DND-41 (cell line): ENCODE results near the gene MRPS23.

Source experiments
- ATAC-seq: fragments of 200-7000 bp; cut with Tn5 transposase; 3 replicates; pipeline ENCODE4 v1.9.1; 2021; ENCODE audit warnings: low read depth; ENCODE audit not compliant: insufficient read depth
- DNase-seq: peaks from one replicate; pipeline ENCODE4 v3.0.0-alpha.2; 2020
- H2AFZ ChIP-seq: 2 replicates; pipeline ENCODE4 v1.6.0; 2012; ENCODE audit warnings: low read depth, low read length
- H3K27ac ChIP-seq: 2 replicates; pipeline ENCODE4 v1.5.1; 2012; ENCODE audit warnings: low read length, inconsistent platforms
- H3K27me3 ChIP-seq: fragments of 200-600 bp; sonication (generic); 2 replicates; pipeline ENCODE4 v1.6.0; 2012; ENCODE audit warnings: low read length, mild to moderate bottlenecking, inconsistent platforms; ENCODE audit not compliant: insufficient read depth, poor library complexity
- H3K36me3 ChIP-seq: 2 replicates; pipeline ENCODE4 v1.5.1; 2012; ENCODE audit warnings: low read length, inconsistent platforms; ENCODE audit not compliant: insufficient read depth
- H3K4me1 ChIP-seq: 2 replicates; pipeline ENCODE4 v1.5.1; 2012; ENCODE audit warnings: mild to moderate bottlenecking, low read length; ENCODE audit not compliant: insufficient read depth
- H3K4me2 ChIP-seq: 2 replicates; pipeline ENCODE4 v1.6.0; 2012; ENCODE audit warnings: mild to moderate bottlenecking, moderate library complexity, low read length, inconsistent platforms; ENCODE audit not compliant: insufficient read depth
- H3K4me3 ChIP-seq, 2 experiments: fragments of 200-600 bp in 1 of 2; shearing (Covaris generic) in 1 of 2; 2 replicates each; pipeline ENCODE4 v1.5.1; 2012 to 2016; ENCODE audit warnings: inconsistent platforms in 2 of 2, low read length in 2 of 2, mild to moderate bottlenecking in 2 of 2, low read depth in 1 of 2, moderate library complexity in 1 of 2
- H3K79me2 ChIP-seq: 2 replicates; pipeline ENCODE4 v1.6.0; 2012; ENCODE audit warnings: low read length, inconsistent platforms; ENCODE audit not compliant: insufficient read depth
- H3K9ac ChIP-seq: 2 replicates; pipeline ENCODE4 v1.6.0; 2012; ENCODE audit warnings: low read depth, mild to moderate bottlenecking, inconsistent platforms, low read length, moderate library complexity
- H3K9me3 ChIP-seq: 2 replicates; pipeline ENCODE4 v1.5.1; 2012; ENCODE audit warnings: low read length, moderate library complexity, mild to moderate bottlenecking, inconsistent platforms; ENCODE audit not compliant: insufficient read depth, severe bottlenecking
- H4K20me1 ChIP-seq: 2 replicates; pipeline ENCODE4 v1.6.0; 2012; ENCODE audit warnings: low read length; ENCODE audit not compliant: insufficient read depth
- EZH2 ChIP-seq: IDR thresholded peaks from 3 replicates; pipeline ENCODE4 v1.6.1; 2012; ENCODE audit warnings: borderline replicate concordance, low read depth, mild to moderate bottlenecking, moderate library complexity, low read length, inconsistent platforms; ENCODE audit not compliant: severe bottlenecking
- TF ChIP-seq, protein P1 (sequence below): IDR thresholded peaks from 2 replicates; pipeline ENCODE4 v1.5.1; 2012; ENCODE audit warnings: borderline replicate concordance, low read length, moderate library complexity, mild to moderate bottlenecking; ENCODE audit not compliant: poor library complexity, severe bottlenecking; ENCODE audit errors: extremely low read depth

The MRPS23 gene

DNA sequence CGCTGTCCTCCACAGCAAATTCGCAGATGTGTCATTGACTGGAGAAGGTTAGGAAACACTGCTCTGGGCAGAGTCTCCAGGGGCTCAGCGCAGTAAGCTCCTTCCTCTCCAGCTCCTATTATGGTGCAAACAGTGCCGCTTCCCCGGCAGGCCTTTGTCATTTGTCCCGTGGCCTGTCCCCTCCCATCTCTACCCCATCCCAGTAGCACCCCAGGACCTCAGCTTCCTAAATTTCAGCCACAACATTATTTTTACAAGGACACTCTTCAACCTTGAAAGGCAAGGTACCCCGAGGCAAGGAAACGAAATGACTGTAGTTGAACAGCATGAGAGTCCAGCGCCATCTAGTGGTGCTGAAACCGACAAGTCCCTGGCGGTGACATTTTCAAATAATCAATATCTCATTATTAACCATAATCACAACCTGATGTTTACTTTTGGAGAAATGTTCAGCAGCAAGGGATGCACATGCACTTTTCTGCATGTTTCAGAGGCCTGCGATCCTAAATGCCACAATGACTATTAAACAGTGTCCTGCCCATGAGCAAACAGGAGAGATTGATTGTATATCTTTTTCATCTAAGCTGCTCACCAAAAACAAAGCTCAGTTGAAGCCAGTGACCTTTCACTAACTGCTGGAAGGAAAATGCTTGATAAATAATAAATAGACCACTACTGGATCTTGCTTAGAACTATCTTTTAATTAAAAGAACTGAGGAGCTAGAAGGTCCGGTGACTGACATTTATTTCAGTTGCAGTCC lies 16.5 kb downstream of the MRPS23 start:
- Histone ChIP-seq H3K36me3 (peaks cover 7% of the 10 kb centered on the region), H2AFZ (peak overlapping the region; percentile 63), H3K4me2 (peak overlapping the region; percentile 51), H4K20me1 (no peaks in the 10 kb centered on the region), H3K9ac (peak overlapping the region; percentile 22; the same call in 1 of the 2 replicates), H3K9me3 (no peaks in the 10 kb centered on the region), H3K27ac (peak overlapping the region; percentile 19; the same call in 1 of the 2 replicates), H3K27me3 (no peaks in the 10 kb centered on the region), H3K4me3 (no peak overlapping the region), H3K79me2 (no peaks in the 10 kb centered on the region), H3K4me1 (peaks cover 9% of the 10 kb centered on the region)
- peak; percentile 72 for ATAC-seq
- DNase-seq, result peak; percentile 68
- no peak for TF ChIP-seq EZH2
- TF ChIP-seq, protein P1, sequence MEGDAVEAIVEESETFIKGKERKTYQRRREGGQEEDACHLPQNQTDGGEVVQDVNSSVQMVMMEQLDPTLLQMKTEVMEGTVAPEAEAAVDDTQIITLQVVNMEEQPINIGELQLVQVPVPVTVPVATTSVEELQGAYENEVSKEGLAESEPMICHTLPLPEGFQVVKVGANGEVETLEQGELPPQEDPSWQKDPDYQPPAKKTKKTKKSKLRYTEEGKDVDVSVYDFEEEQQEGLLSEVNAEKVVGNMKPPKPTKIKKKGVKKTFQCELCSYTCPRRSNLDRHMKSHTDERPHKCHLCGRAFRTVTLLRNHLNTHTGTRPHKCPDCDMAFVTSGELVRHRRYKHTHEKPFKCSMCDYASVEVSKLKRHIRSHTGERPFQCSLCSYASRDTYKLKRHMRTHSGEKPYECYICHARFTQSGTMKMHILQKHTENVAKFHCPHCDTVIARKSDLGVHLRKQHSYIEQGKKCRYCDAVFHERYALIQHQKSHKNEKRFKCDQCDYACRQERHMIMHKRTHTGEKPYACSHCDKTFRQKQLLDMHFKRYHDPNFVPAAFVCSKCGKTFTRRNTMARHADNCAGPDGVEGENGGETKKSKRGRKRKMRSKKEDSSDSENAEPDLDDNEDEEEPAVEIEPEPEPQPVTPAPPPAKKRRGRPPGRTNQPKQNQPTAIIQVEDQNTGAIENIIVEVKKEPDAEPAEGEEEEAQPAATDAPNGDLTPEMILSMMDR, result peak; percentile 98

DNA sequence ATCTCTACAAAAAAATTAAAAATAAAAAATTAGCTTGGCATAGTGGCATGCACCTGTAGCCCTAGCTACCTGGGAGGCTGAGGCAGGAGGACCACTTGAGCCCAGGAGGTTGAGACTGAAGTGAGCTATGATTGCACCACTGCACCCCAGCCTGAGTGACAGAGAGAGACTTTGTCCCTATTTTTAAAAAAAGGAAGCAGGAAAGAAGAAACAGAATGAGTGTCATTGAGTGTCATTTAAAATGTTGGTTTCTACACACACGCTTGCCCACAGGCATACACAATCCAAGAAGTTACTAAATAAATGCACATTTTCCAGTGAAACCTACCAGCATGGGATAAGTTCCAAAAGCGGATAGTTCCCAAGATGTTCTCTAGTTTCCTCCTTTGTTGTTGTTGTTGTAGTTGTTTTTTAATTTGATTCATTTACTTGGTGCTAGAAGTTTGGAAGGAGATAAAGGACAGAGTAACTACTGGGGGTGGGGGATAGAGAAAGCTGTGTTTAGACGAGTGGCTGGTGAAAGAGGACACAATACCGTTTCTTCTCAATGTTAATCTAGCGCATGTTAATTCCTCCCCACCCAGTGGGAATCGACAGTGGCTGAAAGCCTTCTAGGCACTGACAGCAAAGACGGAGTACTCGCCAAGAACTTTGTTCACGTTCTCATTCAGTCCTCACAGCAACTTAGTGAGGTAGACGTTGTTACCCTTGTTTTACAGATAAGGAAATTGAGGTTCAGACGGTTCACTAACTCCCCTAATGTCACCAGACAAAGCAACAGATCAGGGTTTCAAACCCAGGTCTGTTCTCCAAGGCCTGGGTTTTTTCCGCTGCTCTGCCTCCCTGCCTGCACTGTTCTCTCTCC lies 17.3 kb downstream of the MRPS23 start:
- Histone ChIP-seq H3K79me2 (no peaks in the 10 kb centered on the region), H3K4me1 (peaks cover 9% of the 10 kb centered on the region), H3K9ac (peak overlapping the region; percentile 22; the same call in 1 of the 2 replicates), H3K4me3 (no peak overlapping the region), H3K27ac (peak overlapping the region; percentile 19; the same call in 1 of the 2 replicates), H2AFZ (peak overlapping the region; percentile 63), H3K27me3 (no peaks in the 10 kb centered on the region), H3K9me3 (no peaks in the 10 kb centered on the region), H3K36me3 (peaks cover 5% of the 10 kb centered on the region; the same call in 1 of the 2 replicates), H3K4me2 (peak overlapping the region; percentile 51), H4K20me1 (no peaks in the 10 kb centered on the region)
- TF ChIP-seq, protein P1, result no peak
- no peak for TF ChIP-seq EZH2
- ATAC-seq (no peak), DNase-seq (no peak)

DNA sequence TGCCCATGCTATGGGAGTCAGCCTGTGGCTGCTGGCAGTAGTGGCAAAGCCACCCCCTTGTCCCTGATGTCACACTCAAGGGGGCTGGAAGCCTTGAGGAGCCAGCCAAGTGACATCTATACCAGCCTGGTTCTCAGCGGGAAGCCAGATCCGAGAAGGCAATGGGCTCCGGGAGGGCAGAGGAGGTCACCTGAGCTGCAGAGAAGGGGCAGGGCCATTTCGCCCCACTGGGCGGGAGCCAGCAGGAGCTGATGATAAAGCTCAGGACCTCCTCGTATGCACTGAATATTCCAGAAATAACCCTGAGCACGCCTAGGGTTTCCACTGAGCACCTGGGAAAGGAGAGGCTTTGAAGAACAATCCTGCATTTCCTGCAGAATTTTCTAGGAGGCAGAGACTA lies 19.0 kb downstream of the MRPS23 start:
- Histone ChIP-seq H3K9ac (no peak overlapping the region), H4K20me1 (no peaks in the 10 kb centered on the region), H3K4me2 (no peak overlapping the region), H3K9me3 (no peaks in the 10 kb centered on the region), H3K27ac (no peak overlapping the region), H2AFZ (no peak overlapping the region), H3K27me3 (no peaks in the 10 kb centered on the region), H3K4me3 (no peak overlapping the region), H3K4me1 (peaks cover 9% of the 10 kb centered on the region), H3K79me2 (no peaks in the 10 kb centered on the region), H3K36me3 (no peaks in the 10 kb centered on the region)
- ATAC-seq (no peak), DNase-seq (no peak)
- TF ChIP-seq, protein P1, result no peak
- TF ChIP-seq EZH2, result no peak
